ENCODE results near the gene UBE2QL1. TPM values are rescaled to one million over a fixed set of nuclear protein-coding genes. Genes with fewer than 3 reads are reported as not detected.

The UBE2QL1 gene
- total RNA-seq, 4 donors from 2014 or later = 0.37 to 0.96 (median 0.64) TPM; not detected in 1

DNA sequence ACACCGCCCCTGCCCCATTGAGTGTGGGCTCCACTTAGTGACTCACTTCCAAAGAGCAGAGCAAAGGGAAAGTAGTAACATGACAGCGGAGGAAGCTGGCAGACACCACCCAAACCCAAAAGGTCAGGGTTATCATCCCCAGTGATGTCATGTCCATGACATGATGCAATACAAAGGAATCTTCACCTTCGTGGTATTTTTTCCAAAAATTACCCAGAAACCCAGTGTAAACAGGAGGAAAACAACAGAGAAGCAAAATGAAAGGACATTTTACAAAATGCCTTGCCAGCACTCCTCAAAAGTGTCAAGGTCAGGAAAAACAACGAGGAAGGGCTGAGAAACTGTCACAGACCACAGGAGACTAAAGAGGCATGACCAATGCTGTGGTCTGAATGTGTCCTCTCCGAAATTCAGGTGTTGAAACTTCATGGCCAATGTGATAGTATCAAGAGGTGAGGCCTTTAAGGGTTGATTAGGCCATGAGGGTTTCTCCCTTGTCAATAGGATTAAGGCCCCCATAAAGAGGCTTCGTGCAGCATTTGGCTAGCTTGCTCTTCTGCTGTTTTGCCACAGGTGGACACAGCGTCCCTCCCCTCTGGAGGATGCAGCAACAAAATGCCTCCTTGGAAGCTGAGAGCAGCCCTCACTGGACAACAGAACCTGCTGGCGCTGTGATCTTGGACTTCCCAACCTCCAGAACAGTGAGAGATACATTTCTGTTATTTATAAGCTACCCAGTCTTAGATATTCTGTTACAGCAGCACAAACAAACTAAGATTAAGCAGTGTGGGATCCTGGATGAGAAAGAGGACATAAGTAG lies 39.8 kb upstream of the UBE2QL1 start:
- intact Hi-C loops (cut with DNase I; ENCODE audit: low total_unique reads) = no loop called here
- H3K27ac ChIP-seq = no peak overlapping the region
- 69 to 77% methylated on average over 4 to 8 of the region's 8 CpGs for WGBS, 2 donors (ENCODE audit: low coverage in 1 of 2)

DNA sequence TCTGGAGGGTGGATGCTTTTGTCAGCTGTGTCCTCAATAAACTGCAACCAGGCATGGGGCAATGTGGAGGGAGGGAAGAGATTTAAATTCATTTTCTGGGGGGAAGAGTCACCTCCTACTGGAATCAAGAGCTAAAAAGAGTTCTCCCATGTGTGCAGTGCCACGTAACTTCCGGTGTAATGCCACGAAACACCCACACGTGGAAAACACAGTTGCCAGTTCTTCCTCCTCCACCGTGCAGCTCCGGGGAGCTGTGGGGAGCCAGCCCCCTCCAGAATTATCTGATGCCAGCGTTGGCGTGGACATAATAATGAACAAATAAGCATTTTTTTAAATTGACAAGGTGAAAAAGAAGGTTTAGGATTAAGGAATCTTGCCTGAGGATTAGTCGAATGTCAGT lies 38.2 kb upstream of the UBE2QL1 start:
- TF ChIP-seq, protein P1, sequence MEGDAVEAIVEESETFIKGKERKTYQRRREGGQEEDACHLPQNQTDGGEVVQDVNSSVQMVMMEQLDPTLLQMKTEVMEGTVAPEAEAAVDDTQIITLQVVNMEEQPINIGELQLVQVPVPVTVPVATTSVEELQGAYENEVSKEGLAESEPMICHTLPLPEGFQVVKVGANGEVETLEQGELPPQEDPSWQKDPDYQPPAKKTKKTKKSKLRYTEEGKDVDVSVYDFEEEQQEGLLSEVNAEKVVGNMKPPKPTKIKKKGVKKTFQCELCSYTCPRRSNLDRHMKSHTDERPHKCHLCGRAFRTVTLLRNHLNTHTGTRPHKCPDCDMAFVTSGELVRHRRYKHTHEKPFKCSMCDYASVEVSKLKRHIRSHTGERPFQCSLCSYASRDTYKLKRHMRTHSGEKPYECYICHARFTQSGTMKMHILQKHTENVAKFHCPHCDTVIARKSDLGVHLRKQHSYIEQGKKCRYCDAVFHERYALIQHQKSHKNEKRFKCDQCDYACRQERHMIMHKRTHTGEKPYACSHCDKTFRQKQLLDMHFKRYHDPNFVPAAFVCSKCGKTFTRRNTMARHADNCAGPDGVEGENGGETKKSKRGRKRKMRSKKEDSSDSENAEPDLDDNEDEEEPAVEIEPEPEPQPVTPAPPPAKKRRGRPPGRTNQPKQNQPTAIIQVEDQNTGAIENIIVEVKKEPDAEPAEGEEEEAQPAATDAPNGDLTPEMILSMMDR (IDR thresholded peaks at IDR 0.05) = no peak
- no peak for TF ChIP-seq POLR2A (IDR thresholded peaks at IDR 0.05)
- TF ChIP-seq POLR2AphosphoS5 (IDR thresholded peaks at IDR 0.05) = no peak
- TF ChIP-seq EP300 (IDR thresholded peaks at IDR 0.05; ENCODE audit: low read depth) = no peak
- no peak overlapping the region for H3K4me3 ChIP-seq
- in situ Hi-C loops (cut with MboI; ENCODE audit: low pct_ligation_motif_present in 1 of 4, low pct_unique_long_range_greater_than_20kb in 1 of 4, low sequenced_read_pairs in 3 of 4) = no loop called here
- no peaks in the 10 kb centered on the region for H3K4me1 ChIP-seq
- intact Hi-C loops (cut with DNase I; ENCODE audit: low total_unique reads) = no loop called here
- WGBS, 2 donors (ENCODE audit: low coverage in 1 of 2) = 86 to 88% methylated on average over 7 to 9 of the region's 9 CpGs
- H3K27me3 ChIP-seq = no peaks in the 10 kb centered on the region
- no peak overlapping the region for H3K27ac ChIP-seq
- no peaks in the 10 kb centered on the region for H3K36me3 ChIP-seq
- H3K9me3 ChIP-seq = no peaks in the 10 kb centered on the region
- no peak for DNase-seq

More for the DNA sequence above, 39.8 kb upstream of the UBE2QL1 start:
- Histone ChIP-seq H3K36me3 (no peaks in the 10 kb centered on the region), H3K9me3 (no peaks in the 10 kb centered on the region), H3K4me1 (no peaks in the 10 kb centered on the region), H3K4me3 (no peak overlapping the region), H3K27me3 (no peaks in the 10 kb centered on the region)
- TF ChIP-seq, protein P1 (IDR thresholded peaks at IDR 0.05) = no peak
- TF ChIP-seq EP300 (IDR thresholded peaks at IDR 0.05; ENCODE audit: low read depth) = no peak
- no peak for TF ChIP-seq POLR2AphosphoS5 (IDR thresholded peaks at IDR 0.05)
- TF ChIP-seq POLR2A (IDR thresholded peaks at IDR 0.05) = no peak
- in situ Hi-C loops (cut with MboI; ENCODE audit: low pct_ligation_motif_present in 1 of 4, low pct_unique_long_range_greater_than_20kb in 1 of 4, low sequenced_read_pairs in 3 of 4) = no loop called here
- DNase-seq = no peak

GRCh38 chr5:6411141-6411540 lies 37.5 kb upstream of the UBE2QL1 start:
- WGBS, 2 donors (ENCODE audit: low coverage in 1 of 2) = 92 to 100% methylated on average over 5 to 15 of the region's 15 CpGs
- Histone ChIP-seq H3K4me1 (no peaks in the 10 kb centered on the region), H3K27ac (no peak overlapping the region), H3K4me3 (no peak overlapping the region), H3K36me3 (no peaks in the 10 kb centered on the region), H3K27me3 (no peaks in the 10 kb centered on the region), H3K9me3 (no peaks in the 10 kb centered on the region)
- TF ChIP-seq, protein P1 (IDR thresholded peaks at IDR 0.05) = no peak
- no peak for TF ChIP-seq POLR2A (IDR thresholded peaks at IDR 0.05)
- TF ChIP-seq POLR2AphosphoS5 (IDR thresholded peaks at IDR 0.05) = no peak
- TF ChIP-seq EP300 (IDR thresholded peaks at IDR 0.05; ENCODE audit: low read depth) = no peak
- in situ Hi-C loops (cut with MboI; ENCODE audit: low pct_ligation_motif_present in 1 of 4, low pct_unique_long_range_greater_than_20kb in 1 of 4, low sequenced_read_pairs in 3 of 4) = no loop called here
- intact Hi-C loops (cut with DNase I; ENCODE audit: low total_unique reads) = no loop called here
- DNase-seq = no peak

DNA sequence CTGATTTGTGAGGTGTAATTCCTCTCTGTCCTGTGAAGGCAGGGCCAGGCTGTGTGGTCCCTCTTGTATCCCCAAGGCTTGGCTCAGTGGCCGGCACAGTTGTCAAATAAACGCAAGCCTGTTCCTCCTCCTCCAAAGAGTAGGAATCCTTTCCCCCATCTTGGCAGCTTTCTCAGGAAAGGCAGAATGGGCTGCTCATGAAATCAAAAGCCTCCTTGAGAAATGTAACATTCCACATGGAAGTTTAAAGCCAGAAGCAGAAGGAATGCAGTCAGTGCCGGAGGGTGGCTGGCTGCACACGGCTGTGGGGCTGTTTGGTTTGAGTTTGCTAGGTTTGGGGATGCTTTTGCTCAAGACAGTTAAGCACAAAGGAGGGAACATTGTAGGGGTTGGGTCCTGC lies 35.8 kb upstream of the UBE2QL1 start:
- Histone ChIP-seq H3K9me3 (no peaks in the 10 kb centered on the region), H3K27ac (no peak overlapping the region), H3K4me1 (no peaks in the 10 kb centered on the region), H3K4me3 (no peak overlapping the region), H3K36me3 (no peaks in the 10 kb centered on the region), H3K27me3 (no peaks in the 10 kb centered on the region)
- intact Hi-C loops (cut with DNase I; ENCODE audit: low total_unique reads) = no loop called here
- TF ChIP-seq POLR2AphosphoS5 (IDR thresholded peaks at IDR 0.05) = no peak
- TF ChIP-seq EP300 (IDR thresholded peaks at IDR 0.05; ENCODE audit: low read depth) = no peak
- TF ChIP-seq, protein P1 (IDR thresholded peaks at IDR 0.05) = no peak
- no peak for TF ChIP-seq POLR2A (IDR thresholded peaks at IDR 0.05)
- WGBS, 2 donors (ENCODE audit: low coverage in 1 of 2) = 61 to 64% methylated on average over 2 to 4 of the region's 4 CpGs
- DNase-seq = no peak
- in situ Hi-C loops (cut with MboI; ENCODE audit: low pct_ligation_motif_present in 1 of 4, low pct_unique_long_range_greater_than_20kb in 1 of 4, low sequenced_read_pairs in 3 of 4) = no loop called here

All from transverse colon (tissue), 4 donors.